IMR-90 (cell line): Measurements from ENCODE around the gene CDH13. TPM values are rescaled to one million over a fixed set of nuclear protein-coding genes. Genes with fewer than 3 reads are reported as not detected.

Experiments
- ATAC-seq: fragments of 200-7000 bp; cut with Tn5 transposase; 2 replicates; pipeline ENCODE4 v1.9.1; 2020; ENCODE audit warnings: low read depth, mild to moderate bottlenecking, moderate library complexity
- BruUV-seq: library from RNA; stranded (reverse); fragments of 400-500 nt; replicated peaks from 2 replicates; lab custom pipeline; 2021; lab: Mats Ljungman, UMichigan
- CTCF ChIA-PET: fragments of 300-600 bp; formaldehyde crosslinking; extraction: SDS; loops from one replicate; lab custom pipeline; 2021; ENCODE audit warnings: antibody characterized with exemption; lab: Yijun Ruan, JAX
- POLR2A ChIA-PET: fragments of 300-600 bp; sonication (Branson Sonifier 250); formaldehyde crosslinking; loops from one replicate; lab custom pipeline; 2022; ENCODE audit warnings: antibody characterized with exemption; ENCODE audit not compliant: unreplicated experiment; lab: Charles Lee
- DNase-seq: peaks from one replicate; pipeline ENCODE4 v3.0.0; 2013
- H2AFZ ChIP-seq: replicated peaks from 2 replicates; pipeline ENCODE3; 2013; ENCODE audit warnings: low read length, mild to moderate bottlenecking; ENCODE audit not compliant: poor library complexity
- H2AK5ac ChIP-seq: 2 replicates; pipeline ENCODE4 v1.6.1; 2013; ENCODE audit warnings: low read depth, low read length, inconsistent platforms
- H2AK9ac ChIP-seq: replicated peaks from 2 replicates; pipeline ENCODE3; 2013; ENCODE audit warnings: mild to moderate bottlenecking, low read depth, low read length, moderate library complexity; ENCODE audit not compliant: poor library complexity
- H2BK120ac ChIP-seq: 2 replicates; pipeline ENCODE4 v1.6.1; 2013; ENCODE audit warnings: low read depth, low read length, inconsistent platforms
- H2BK15ac ChIP-seq: 3 replicates; pipeline ENCODE4 v1.6.1; 2013; ENCODE audit warnings: low read depth, low read length, inconsistent platforms
- H2BK20ac ChIP-seq: 2 replicates; pipeline ENCODE4 v1.6.1; 2013; ENCODE audit warnings: low read depth, mild to moderate bottlenecking, inconsistent platforms, low read length, moderate library complexity
- H2BK5ac ChIP-seq: 2 replicates; pipeline ENCODE4 v1.6.1; 2013; ENCODE audit warnings: mild to moderate bottlenecking, low read depth, low read length, inconsistent platforms; ENCODE audit not compliant: poor library complexity, severe bottlenecking
- H3K14ac ChIP-seq: replicated peaks from 2 replicates; pipeline ENCODE4 v1.6.1; 2013; ENCODE audit warnings: low read depth, low read length, inconsistent platforms
- H3K18ac ChIP-seq: 2 replicates; pipeline ENCODE4 v1.6.1; 2013; ENCODE audit warnings: low read depth, low read length, control low read depth
- H3K23ac ChIP-seq: 2 replicates; pipeline ENCODE4 v1.6.1; 2013; ENCODE audit warnings: low read depth, low read length, inconsistent platforms
- H3K27ac ChIP-seq: 2 replicates; pipeline ENCODE4 v1.5.1; 2013; ENCODE audit warnings: mild to moderate bottlenecking, control low read depth, low read length; ENCODE audit not compliant: insufficient read depth
- H3K27me3 ChIP-seq: 2 replicates; pipeline ENCODE4 v1.6.1; 2013; ENCODE audit warnings: low read length; ENCODE audit not compliant: control insufficient read depth, insufficient read depth
- H3K36me3 ChIP-seq: 2 replicates; pipeline ENCODE4 v1.6.1; 2013; ENCODE audit warnings: low read length, mixed read lengths; ENCODE audit not compliant: control insufficient read depth, insufficient read depth
- H3K4ac ChIP-seq: 2 replicates; pipeline ENCODE4 v1.6.1; 2013; ENCODE audit warnings: low read depth, low read length, inconsistent platforms
- H3K4me1 ChIP-seq: 2 replicates; pipeline ENCODE4 v1.6.1; 2013; ENCODE audit warnings: low read length, mixed read lengths; ENCODE audit not compliant: control insufficient read depth, insufficient read depth
- H3K4me2 ChIP-seq: 2 replicates; pipeline ENCODE4 v1.6.1; 2013; ENCODE audit warnings: low read depth, mild to moderate bottlenecking, control low read depth, low read length, moderate library complexity
- H3K4me3 ChIP-seq: 2 replicates; pipeline ENCODE4 v1.5.1; 2013; ENCODE audit warnings: low read depth, mild to moderate bottlenecking, control low read depth, low read length, moderate library complexity; ENCODE audit not compliant: insufficient read depth
- H3K56ac ChIP-seq: 2 replicates; pipeline ENCODE4 v1.6.1; 2013; ENCODE audit warnings: low read length, inconsistent platforms; ENCODE audit not compliant: insufficient read depth; ENCODE audit errors: extremely low read depth
- H3K79me1 ChIP-seq, 2 experiments: 2 replicates each; pipeline ENCODE4 v1.6.1; 2013; ENCODE audit warnings: low read length in 2 of 2, inconsistent platforms in 1 of 2, low read depth in 1 of 2
- H3K9ac ChIP-seq: 2 replicates; pipeline ENCODE4 v1.6.1; 2013; ENCODE audit warnings: low read depth, low read length, control low read depth
- H3K9me1 ChIP-seq: 2 replicates; pipeline ENCODE4 v1.6.1; 2013; ENCODE audit warnings: low read length, inconsistent platforms; ENCODE audit not compliant: insufficient read depth
- H3K9me3 ChIP-seq: 2 replicates; pipeline ENCODE4 v1.6.1; 2013; ENCODE audit warnings: low read length; ENCODE audit not compliant: control insufficient read depth, insufficient read depth
- H4K20me1 ChIP-seq: 2 replicates; pipeline ENCODE4 v1.6.1; 2013; ENCODE audit warnings: low read length, inconsistent platforms; ENCODE audit not compliant: insufficient read depth
- H4K5ac ChIP-seq: 2 replicates; pipeline ENCODE4 v1.6.1; 2013; ENCODE audit warnings: mild to moderate bottlenecking, low read depth, low read length, control low read depth
- H4K8ac ChIP-seq, 2 experiments: 2 replicates each; pipeline ENCODE4 v1.6.1; 2013; ENCODE audit warnings: low read depth in 2 of 2, low read length in 2 of 2, control low read depth in 1 of 2, inconsistent platforms in 1 of 2
- H4K91ac ChIP-seq: 2 replicates; pipeline ENCODE4 v1.6.1; 2013; ENCODE audit warnings: low read depth, low read length, inconsistent platforms; ENCODE audit not compliant: insufficient read depth
- BHLHE40 ChIP-seq: fragments of 150-350 bp; IDR thresholded peaks from 2 replicates; pipeline ENCODE4 v1.6.1; 2016; ENCODE audit warnings: mild to moderate bottlenecking, low read depth, low read length
- CEBPB ChIP-seq: IDR thresholded peaks from 2 replicates; pipeline ENCODE4 v1.6.1; 2012; ENCODE audit warnings: low read depth, low read length, improper control_type of control experiment
- CHD1 ChIP-seq: IDR thresholded peaks from 2 replicates; pipeline ENCODE4 v1.6.1; 2012; ENCODE audit warnings: low read depth, low read length, improper control_type of control experiment
- CTCF ChIP-seq: conservative IDR thresholded peaks from 2 replicates; pipeline ENCODE4 v1.5.1; 2012; ENCODE audit warnings: mild to moderate bottlenecking, low read depth, low read length, improper control_type of control experiment
- ELK1 ChIP-seq: fragments of 150-350 bp; IDR thresholded peaks from 2 replicates; pipeline ENCODE4 v1.6.1; 2016; ENCODE audit warnings: low read depth, mild to moderate bottlenecking, low read length, moderate library complexity, borderline replicate concordance
- FOS ChIP-seq: fragments of 150-350 bp; IDR thresholded peaks from 2 replicates; pipeline ENCODE4 v1.6.1; 2016; ENCODE audit warnings: low read depth, low read length
- MAFK ChIP-seq: IDR thresholded peaks from 2 replicates; pipeline ENCODE4 v1.6.1; 2012; ENCODE audit warnings: low read depth, low read length, improper control_type of control experiment
- MXI1 ChIP-seq: IDR thresholded peaks from 2 replicates; pipeline ENCODE4 v1.6.1; 2012; ENCODE audit warnings: low read depth, mild to moderate bottlenecking, low read length, moderate library complexity, borderline replicate concordance
- NFE2L2 ChIP-seq: fragments of 150-350 bp; IDR thresholded peaks from 2 replicates; pipeline ENCODE4 v1.6.1; 2016; ENCODE audit warnings: low read depth, mild to moderate bottlenecking, low read length
- POLR2A ChIP-seq: IDR thresholded peaks from 2 replicates; pipeline ENCODE4 v1.6.1; 2012; ENCODE audit warnings: mild to moderate bottlenecking, low read depth, low read length
- RAD21 ChIP-seq: IDR thresholded peaks from 2 replicates; pipeline ENCODE4 v1.6.1; 2012; ENCODE audit warnings: low read length, improper control_type of control experiment
- RCOR1 ChIP-seq: IDR thresholded peaks from 2 replicates; pipeline ENCODE4 v1.6.1; 2012; ENCODE audit warnings: mild to moderate bottlenecking, low read length, improper control_type of control experiment; ENCODE audit not compliant: insufficient replicate concordance
- RFX5 ChIP-seq: IDR thresholded peaks from 2 replicates; pipeline ENCODE4 v1.8.0; 2012; ENCODE audit warnings: low read depth, mild to moderate bottlenecking, low read length, moderate library complexity
- WGBS, 2 experiments: methylation state at CpG; one replicate each; pipeline versions ENCODE4 v1.1.5 to v1.1.7; 2013; ENCODE audit warnings: missing lambda C conversion rate in 2 of 2; ENCODE audit not compliant: insufficient read length in 1 of 2; ENCODE audit errors: extremely low coverage in 2 of 2; 5-methylcytosine and 5-hydroxymethylcytosine counted together
- dilution Hi-C: fragments of 300-500 bp; cut with HindIII; formaldehyde crosslinking; loops from one replicate; pipeline ENCODE4 v1.14.3; 2018; ENCODE audit warnings: low sequenced_read_pairs; ENCODE audit not compliant: unreplicated experiment
- in situ Hi-C: fragments of 300-500 bp; cut with MboI; formaldehyde crosslinking; loops from 3 replicates; pipeline ENCODE4 v1.14.3; 2019; ENCODE audit warnings: low sequenced_read_pairs, inconsistent platforms, mixed read lengths
- intact Hi-C: fragments of 100-400 bp; cut with micrococcal nuclease; formaldehyde crosslinking; loops from 2 replicates; pipeline ENCODE4 v1.10.0; 2022
- polyA plus RNA-seq, 3 experiments: library from polyadenylated mRNA; depleted of rRNA; stranded (reverse); fragments of >200 nt; gene quantifications; 2 replicates each; pipeline ENCODE4 v1.2.3, GENCODE V29; 2012; ENCODE audit warnings: low replicate concordance in 1 of 3
- total RNA-seq: library from RNA; depleted of rRNA; stranded (reverse); fragments of >200 nt; gene quantifications from 2 replicates; pipeline ENCODE4 v1.2.3, GENCODE V29; 2012

Gene CDH13
- total and polyA plus RNA-seq, 2 of the 4 experiments (the other 2 are of a cell fraction): 61.6 to 74.7 TPM

- no peak overlapping the region for H3K23ac ChIP-seq
- POLR2A ChIA-PET: no interaction called here
- no peaks in the 10 kb centered on the region for H3K9me3 ChIP-seq
- H3K14ac ChIP-seq: no peak overlapping the region
- no peaks in the 10 kb centered on the region for H3K79me1 ChIP-seq
- no peak overlapping the region for H4K8ac ChIP-seq
- H3K27ac ChIP-seq: no peak overlapping the region
- no peak overlapping the region for H2AK9ac ChIP-seq
- no peak overlapping the region for H2AFZ ChIP-seq
- no peak overlapping the region for H2AK5ac ChIP-seq
- TF ChIP-seq CHD1 (no peak), RFX5 (no peak), CTCF (no peak), NFE2L2 (no peak), FOS (no peak), ELK1 (no peak), RAD21 (no peak), RCOR1 (no peak), MXI1 (no peak), POLR2A (no peak), CEBPB (no peak), MAFK (no peak), BHLHE40 (no peak)
- dilution Hi-C loops (no loop called here), in situ Hi-C loops (no loop called here), intact Hi-C loops (no loop called here)
- H3K56ac ChIP-seq: no peak overlapping the region
- DNase-seq: no peak
- H3K4ac ChIP-seq: no peak overlapping the region
- no peak overlapping the region for H3K18ac ChIP-seq
- ATAC-seq: no peak
- H4K5ac ChIP-seq: no peak overlapping the region
- H2BK15ac ChIP-seq: no peak overlapping the region
- no peaks in the 10 kb centered on the region for H3K27me3 ChIP-seq
- H3K4me2 ChIP-seq: no peak overlapping the region
- no peaks in the 10 kb centered on the region for H3K36me3 ChIP-seq
- no peaks in the 10 kb centered on the region for H3K4me1 ChIP-seq
- no peak overlapping the region for H3K4me3 ChIP-seq
- no peak overlapping the region for H2BK5ac ChIP-seq
- no peak overlapping the region for H3K9ac ChIP-seq
- no CpG with 5 or more reads among the region's 3 CpGs for WGBS, 2 experiments
- no peaks in the 10 kb centered on the region for H3K9me1 ChIP-seq
- H4K91ac ChIP-seq: no peak overlapping the region
- BruUV-seq: no TSS peak
- no peak overlapping the region for H2BK20ac ChIP-seq
- no peaks in the 10 kb centered on the region for H4K20me1 ChIP-seq
- no peak overlapping the region for H2BK120ac ChIP-seq
- CTCF ChIA-PET: interaction anchor here (1.3 kb wide), 1 partner anchor 735 kb away, joined by 3 read pairs; no protein-coding TSS in a partner anchor
Measured at GRCh38 chr16:83374979-83375378, 748.2 kb downstream of the CDH13 start.
